Loucy (cell line): ENCODE results near the gene DOC2B.
"Not testable (repeated sequence)": the region's sequence is repeated elsewhere in the genome, so short reads cannot be mapped to it uniquely, and the experiment has no call there.

ENCODE experiments used
- H2AFZ ChIP-seq: fragments of 200-600 bp; sonication (generic); 2 replicates; pipeline ENCODE4 v1.6.0; 2016; ENCODE audit warnings: antibody characterized with exemption, mild to moderate bottlenecking, low read length, moderate library complexity
- H3F3A ChIP-seq: fragments of 200-600 bp; 2 replicates; pipeline ENCODE4 v1.6.0; 2016; ENCODE audit warnings: antibody characterized with exemption, low read depth, mild to moderate bottlenecking
- H3K27me3 ChIP-seq: fragments of 200-600 bp; sonication (generic); 2 replicates; pipeline ENCODE4 v1.6.1; 2014; ENCODE audit warnings: low read length, mild to moderate bottlenecking; ENCODE audit not compliant: insufficient read depth, poor library complexity, severe bottlenecking
- H3K36me3 ChIP-seq: fragments of 200-600 bp; sonication (generic); 2 replicates; pipeline ENCODE4 v1.6.1; 2016; ENCODE audit warnings: low read length; ENCODE audit not compliant: insufficient read depth
- H3K4me1 ChIP-seq: fragments of 200-600 bp; sonication (generic); 2 replicates; pipeline ENCODE4 v1.5.1; 2014; ENCODE audit warnings: low read length, mild to moderate bottlenecking; ENCODE audit not compliant: insufficient read depth, poor library complexity, severe bottlenecking
- H3K4me2 ChIP-seq: fragments of 200-600 bp; sonication (generic); 2 replicates; pipeline ENCODE4 v1.6.0; 2014; ENCODE audit warnings: antibody characterized with exemption, low read length, low read depth, mild to moderate bottlenecking; ENCODE audit not compliant: poor library complexity, severe bottlenecking
- H3K4me3 ChIP-seq: fragments of 200-600 bp; sonication (generic); 2 replicates; pipeline ENCODE4 v1.5.1; 2014; ENCODE audit warnings: low read length, mild to moderate bottlenecking, mixed read lengths; ENCODE audit not compliant: poor library complexity, severe bottlenecking
- H3K79me2 ChIP-seq: fragments of 200-600 bp; sonication (generic); 2 replicates; pipeline ENCODE4 v1.6.1; 2014; ENCODE audit warnings: low read length; ENCODE audit not compliant: insufficient read depth
- H3K9ac ChIP-seq: fragments of 200-600 bp; sonication (generic); 2 replicates; pipeline ENCODE4 v1.6.0; 2014; ENCODE audit warnings: mild to moderate bottlenecking, low read depth, low read length, moderate library complexity; ENCODE audit not compliant: poor library complexity, severe bottlenecking
- H3K9me2 ChIP-seq: fragments of 200-600 bp; sonication (generic); replicated peaks from 2 replicates; pipeline ENCODE4 v1.6.1; 2016; ENCODE audit warnings: low read depth, low read length, mixed read lengths
- H3K9me3 ChIP-seq: fragments of 200-600 bp; sonication (generic); 2 replicates; pipeline ENCODE4 v1.6.1; 2014; ENCODE audit warnings: mild to moderate bottlenecking, antibody characterized with exemption, low read length, low read depth; ENCODE audit not compliant: insufficient read depth
- H4K20me1 ChIP-seq: fragments of 200-600 bp; sonication (generic); 2 replicates; pipeline ENCODE4 v1.6.0; 2014; ENCODE audit warnings: antibody characterized with exemption, low read length, mild to moderate bottlenecking; ENCODE audit not compliant: insufficient read depth, poor library complexity, severe bottlenecking
- EZH2phosphoT487 ChIP-seq: fragments of 200-600 bp; IDR thresholded peaks from 2 replicates; pipeline ENCODE4 v1.6.1; 2018; ENCODE audit warnings: antibody characterized with exemption, mild to moderate bottlenecking, moderate library complexity, borderline replicate concordance
- TF ChIP-seq, protein P1 (sequence below): fragments of 200-600 bp; sonication (generic); conservative IDR thresholded peaks from 2 replicates; pipeline ENCODE4 v1.5.1; 2014; ENCODE audit warnings: mild to moderate bottlenecking, antibody characterized with exemption, low read length

DOC2B gene

DNA sequence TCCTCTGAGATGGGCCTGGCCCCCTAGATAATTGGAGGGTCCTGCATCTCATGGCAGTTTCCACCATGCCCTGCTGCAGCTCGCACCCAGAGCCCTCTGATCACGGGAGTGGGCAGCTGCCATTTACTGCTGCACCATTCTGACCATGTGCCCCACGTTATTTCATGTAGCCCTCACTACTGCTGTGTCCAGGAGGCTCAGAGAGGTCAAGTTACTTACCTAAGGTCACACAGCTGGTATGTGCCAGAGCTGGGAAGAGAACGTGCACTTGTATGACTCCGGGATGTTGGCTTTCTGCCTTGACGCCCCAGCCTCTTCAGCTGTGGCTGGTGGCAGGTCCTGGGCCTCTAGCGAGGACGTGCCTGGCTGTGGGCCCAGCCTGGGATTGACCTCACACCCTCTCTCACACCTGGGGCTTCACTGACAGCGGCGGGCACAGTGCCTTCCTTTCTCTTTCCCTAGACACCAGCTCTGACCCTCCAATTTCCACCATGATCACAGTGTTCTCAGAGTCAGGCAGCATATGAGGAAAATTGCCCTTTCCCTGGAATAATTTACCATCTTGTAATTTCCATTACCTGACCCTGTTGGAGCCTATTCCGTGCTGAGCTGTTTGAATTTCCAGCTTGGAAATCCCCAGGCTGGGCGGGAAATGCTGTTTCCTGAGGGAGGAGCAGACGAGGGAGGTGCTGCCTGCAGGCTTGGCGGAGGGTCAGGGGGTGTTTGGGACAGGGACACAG lies 18.5 kb upstream of the DOC2B start:
- Histone ChIP-seq H3K9ac (no peak overlapping the region), H3K4me1 (no peaks in the 10 kb centered on the region), H3K36me3 (no peaks in the 10 kb centered on the region), H4K20me1 (no peaks in the 10 kb centered on the region), H3K9me2 (no peaks in the 10 kb centered on the region), H3F3A (no peaks in the 10 kb centered on the region), H3K4me2 (no peak overlapping the region), H2AFZ (no peak overlapping the region), H3K79me2 (no peaks in the 10 kb centered on the region), H3K4me3 (no peak overlapping the region), H3K9me3 (peaks cover 4% of the 10 kb centered on the region; the same call in 1 of the 2 replicates), H3K27me3 (no peaks in the 10 kb centered on the region)
- TF ChIP-seq, protein P1, sequence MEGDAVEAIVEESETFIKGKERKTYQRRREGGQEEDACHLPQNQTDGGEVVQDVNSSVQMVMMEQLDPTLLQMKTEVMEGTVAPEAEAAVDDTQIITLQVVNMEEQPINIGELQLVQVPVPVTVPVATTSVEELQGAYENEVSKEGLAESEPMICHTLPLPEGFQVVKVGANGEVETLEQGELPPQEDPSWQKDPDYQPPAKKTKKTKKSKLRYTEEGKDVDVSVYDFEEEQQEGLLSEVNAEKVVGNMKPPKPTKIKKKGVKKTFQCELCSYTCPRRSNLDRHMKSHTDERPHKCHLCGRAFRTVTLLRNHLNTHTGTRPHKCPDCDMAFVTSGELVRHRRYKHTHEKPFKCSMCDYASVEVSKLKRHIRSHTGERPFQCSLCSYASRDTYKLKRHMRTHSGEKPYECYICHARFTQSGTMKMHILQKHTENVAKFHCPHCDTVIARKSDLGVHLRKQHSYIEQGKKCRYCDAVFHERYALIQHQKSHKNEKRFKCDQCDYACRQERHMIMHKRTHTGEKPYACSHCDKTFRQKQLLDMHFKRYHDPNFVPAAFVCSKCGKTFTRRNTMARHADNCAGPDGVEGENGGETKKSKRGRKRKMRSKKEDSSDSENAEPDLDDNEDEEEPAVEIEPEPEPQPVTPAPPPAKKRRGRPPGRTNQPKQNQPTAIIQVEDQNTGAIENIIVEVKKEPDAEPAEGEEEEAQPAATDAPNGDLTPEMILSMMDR, result no peak
- no peak for TF ChIP-seq EZH2phosphoT487

DNA sequence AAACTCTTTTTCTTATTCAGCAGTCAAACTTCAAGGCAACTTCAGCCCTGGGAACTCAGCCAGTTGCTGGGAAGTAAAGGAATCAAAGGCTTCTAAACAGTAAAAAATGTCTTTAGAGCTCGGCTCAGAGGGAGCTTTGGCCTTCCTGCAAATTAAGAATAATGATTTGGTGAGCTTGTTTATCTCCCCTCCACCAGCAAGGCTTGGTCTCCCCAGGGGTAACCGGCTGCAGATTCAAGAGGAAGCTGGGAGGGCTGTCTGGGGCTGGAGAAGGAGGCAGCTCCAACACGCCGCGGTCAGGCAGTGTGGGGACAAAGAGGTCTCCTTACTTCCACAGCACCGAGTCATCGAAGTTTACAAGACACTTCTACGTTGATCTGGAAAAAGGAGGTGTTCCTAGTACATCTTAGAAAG lies 17.7 kb upstream of the DOC2B start:
- H3K4me1 ChIP-seq, result no peaks in the 10 kb centered on the region
- no peaks in the 10 kb centered on the region for H3K9me2 ChIP-seq
- H3K36me3 ChIP-seq, result no peaks in the 10 kb centered on the region
- H3F3A ChIP-seq, result no peaks in the 10 kb centered on the region
- H2AFZ ChIP-seq, result no peak overlapping the region
- H3K9me3 ChIP-seq, result peaks cover 4% of the 10 kb centered on the region; the same call in 1 of the 2 replicates
- H3K79me2 ChIP-seq, result no peaks in the 10 kb centered on the region
- H3K27me3 ChIP-seq, result no peaks in the 10 kb centered on the region
- H3K9ac ChIP-seq, result no peak overlapping the region
- no peak overlapping the region for H3K4me2 ChIP-seq
- no peak for TF ChIP-seq EZH2phosphoT487
- TF ChIP-seq, protein P1, result no peak
- H4K20me1 ChIP-seq, result no peaks in the 10 kb centered on the region
- H3K4me3 ChIP-seq, result no peak overlapping the region

DNA sequence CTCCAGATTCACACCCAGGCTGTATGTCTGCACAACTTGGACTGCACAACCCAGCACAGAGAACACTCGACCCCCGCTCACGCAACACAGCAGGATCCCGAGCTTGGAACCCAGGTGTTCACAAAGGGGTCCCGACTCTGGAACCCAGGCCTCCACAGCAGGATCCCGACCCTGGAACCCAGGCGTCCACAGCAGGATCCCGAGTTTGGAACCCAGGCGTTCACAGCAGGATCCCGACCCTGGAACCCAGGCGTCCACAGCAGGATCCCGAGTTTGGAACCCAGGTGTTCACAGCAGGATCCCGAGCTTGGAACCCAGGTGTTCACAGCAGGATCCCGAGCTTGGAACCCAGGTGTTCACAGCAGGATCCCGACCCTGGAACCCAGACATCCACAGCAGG lies 16.8 kb upstream of the DOC2B start:
- not testable (repeated sequence) for H4K20me1 ChIP-seq, H3K4me2 ChIP-seq, H3K9me2 ChIP-seq, H3K36me3 ChIP-seq, H3K4me1 ChIP-seq, H3K9ac ChIP-seq, H3K27me3 ChIP-seq, H3K4me3 ChIP-seq, H3K9me3 ChIP-seq, H3K79me2 ChIP-seq, H2AFZ ChIP-seq, H3F3A ChIP-seq

DNA sequence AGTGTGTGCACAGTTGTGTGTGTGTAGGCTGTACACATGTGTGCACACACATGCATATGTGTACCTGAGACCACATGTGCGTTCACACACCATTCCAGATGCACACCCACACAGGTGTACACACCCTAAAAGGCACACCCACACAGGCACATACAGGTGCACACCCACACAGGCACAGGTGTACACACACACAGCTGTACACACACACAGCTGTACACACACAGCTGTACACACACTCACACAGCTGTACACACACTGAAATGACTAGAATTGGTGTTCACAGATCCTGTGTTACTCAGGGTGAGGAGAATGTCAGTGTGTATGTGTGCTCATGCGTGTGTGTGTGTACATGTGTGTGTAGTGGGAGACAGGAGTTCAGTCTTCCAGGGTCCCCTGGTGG lies 15.9 kb upstream of the DOC2B start:
- Histone ChIP-seq H3K4me3 (no peak overlapping the region), H3K36me3 (no peaks in the 10 kb centered on the region), H4K20me1 (no peaks in the 10 kb centered on the region), H2AFZ (no peak overlapping the region), H3K9ac (no peak overlapping the region), H3K4me1 (no peaks in the 10 kb centered on the region), H3K9me2 (no peaks in the 10 kb centered on the region), H3K79me2 (no peaks in the 10 kb centered on the region), H3K4me2 (no peak overlapping the region), H3K27me3 (no peaks in the 10 kb centered on the region), H3F3A (no peaks in the 10 kb centered on the region), H3K9me3 (peaks cover 14% of the 10 kb centered on the region; the same call in 1 of the 2 replicates)
- no peak for TF ChIP-seq EZH2phosphoT487
- TF ChIP-seq, protein P1, result no peak
